Type B pancreatic cell (in vitro differentiated cells): Measurements from ENCODE around the gene CCNL1. TPM values are rescaled to one million over a fixed set of nuclear protein-coding genes. Genes with fewer than 3 reads are reported as not detected.
"Not testable (repeated sequence)": the region's sequence is repeated elsewhere in the genome, so short reads cannot be mapped to it uniquely, and the experiment has no call there.

Source experiments
- DNase-seq: peaks from one replicate; pipeline ENCODE4 v3.0.0; 2021; ENCODE audit warnings: mixed read lengths; ENCODE audit not compliant: unreplicated experiment; ENCODE audit errors: extremely low spot score
- H3K27ac Mint-ChIP-seq: 2 replicates; pipeline ENCODE4 v1.8.0; 2021; ENCODE audit warnings: mild to moderate bottlenecking, mixed read lengths
- H3K27me3 Mint-ChIP-seq: 2 replicates; pipeline ENCODE4 v1.8.0; 2021; ENCODE audit warnings: mixed read lengths
- H3K36me3 Mint-ChIP-seq: 2 replicates; pipeline ENCODE4 v1.8.0; 2021; ENCODE audit warnings: mixed read lengths
- H3K4me1 Mint-ChIP-seq: one replicate; pipeline ENCODE4 v1.8.0; 2021; ENCODE audit warnings: mixed read lengths; ENCODE audit not compliant: unreplicated experiment
- H3K4me3 Mint-ChIP-seq: 2 replicates; pipeline ENCODE4 v1.8.0; 2021; ENCODE audit warnings: mild to moderate bottlenecking, mixed read lengths
- H3K9me3 Mint-ChIP-seq: 2 replicates; pipeline ENCODE4 v1.8.0; 2021; ENCODE audit warnings: mixed read lengths
- CTCF ChIP-seq: fragments of 200-600 bp; sonication (generic); conservative IDR thresholded peaks from 2 replicates; pipeline ENCODE4 v1.5.0; 2021; ENCODE audit warnings: antibody characterized with exemption, mild to moderate bottlenecking
- total RNA-seq: library from RNA; stranded (reverse); gene quantifications from 2 replicates; pipeline ENCODE4 v1.2.1, GENCODE V29; 2021; ENCODE audit warnings: low replicate concordance

CCNL1 gene
- total RNA-seq, 1 donor from 2014 or later = 145 TPM

- Mint-ChIP-seq H3K4me3 (no peak overlapping the region), H3K36me3 (no peaks in the 10 kb centered on the region), H3K4me1 (peaks cover 4% of the 10 kb centered on the region), H3K9me3 (no peaks in the 10 kb centered on the region), H3K27ac (peak overlapping the region; percentile 14), H3K27me3 (no peaks in the 10 kb centered on the region)
- TF ChIP-seq CTCF = no peak
- DNase-seq = no peak
Observed at GRCh38 chr3:157166115-157166514, 6.2 kb upstream of the CCNL1 start.

- H3K9me3 Mint-ChIP-seq = no peaks in the 10 kb centered on the region
- H3K4me3 Mint-ChIP-seq = no peak overlapping the region
- DNase-seq = no peak
- peaks cover 10% of the 10 kb centered on the region for H3K36me3 Mint-ChIP-seq
- peaks cover 14% of the 10 kb centered on the region for H3K4me1 Mint-ChIP-seq
- no peak for TF ChIP-seq CTCF
- H3K27me3 Mint-ChIP-seq = no peaks in the 10 kb centered on the region
- H3K27ac Mint-ChIP-seq = no peak overlapping the region
Observed at GRCh38 chr3:157163217-157163953, 3.4 kb upstream of the CCNL1 start.

GRCh38 chr3:157162620-157163019 lies 2.7 kb upstream of the CCNL1 start:
- TF ChIP-seq CTCF = peak; percentile 53
- H3K4me3 Mint-ChIP-seq, DNase-seq, H3K9me3 Mint-ChIP-seq, H3K27ac Mint-ChIP-seq, H3K27me3 Mint-ChIP-seq: not testable (repeated sequence)
- peaks cover 17% of the 10 kb centered on the region for H3K36me3 Mint-ChIP-seq
- peaks cover 22% of the 10 kb centered on the region for H3K4me1 Mint-ChIP-seq

GRCh38 chr3:157160658-157161424 lies 894 bp upstream of the CCNL1 start:
- Mint-ChIP-seq H3K36me3 (peaks cover 33% of the 10 kb centered on the region), H3K4me1 (peaks cover 29% of the 10 kb centered on the region), H3K4me3 (peak overlapping the region; percentile 98), H3K9me3 (no peaks in the 10 kb centered on the region), H3K27me3 (no peaks in the 10 kb centered on the region), H3K27ac (peak overlapping the region; percentile 99)
- no peak for DNase-seq
- no peak for TF ChIP-seq CTCF

- Mint-ChIP-seq H3K4me1 (peaks cover 42% of the 10 kb centered on the region), H3K27me3 (no peaks in the 10 kb centered on the region), H3K4me3 (peak overlapping the region; percentile 98), H3K27ac (peak overlapping the region; percentile 99), H3K36me3 (peaks cover 47% of the 10 kb centered on the region), H3K9me3 (no peaks in the 10 kb centered on the region)
- TF ChIP-seq CTCF = peak; percentile 39
- peak; percentile 79 for DNase-seq
Observed at GRCh38 chr3:157159037-157159761, 748 bp downstream of the CCNL1 start.
